BLaER1 (cell line): Measurements from ENCODE around the gene ANKLE1.
A peak's percentile ranks its signal among the peaks of the same experiment; 100 is the strongest.

Experiments used
- H3K27ac ChIP-seq: shearing (Covaris generic); formaldehyde crosslinking; 2 replicates; pipeline ENCODE4 v1.8.1; 2022
- H3K27me3 ChIP-seq: shearing (Covaris generic); formaldehyde crosslinking; 2 replicates; pipeline ENCODE4 v1.8.1; 2022
- H3K36me3 ChIP-seq: shearing (Covaris generic); formaldehyde crosslinking; 2 replicates; pipeline ENCODE4 v1.8.1; 2022
- H3K4me1 ChIP-seq: shearing (Covaris generic); formaldehyde crosslinking; 2 replicates; pipeline ENCODE4 v1.8.1; 2022
- H3K4me2 ChIP-seq: shearing (Covaris generic); formaldehyde crosslinking; 2 replicates; pipeline ENCODE4 v1.8.1; 2022
- H3K4me3 ChIP-seq: shearing (Covaris generic); formaldehyde crosslinking; 2 replicates; pipeline ENCODE4 v1.8.1; 2022
- H3K9ac ChIP-seq: shearing (Covaris generic); formaldehyde crosslinking; 2 replicates; pipeline ENCODE4 v1.8.1; 2022
- H3K9me3 ChIP-seq: shearing (Covaris generic); formaldehyde crosslinking; 2 replicates; pipeline ENCODE4 v1.8.1; 2022
- H4K20me1 ChIP-seq: shearing (Covaris generic); formaldehyde crosslinking; 2 replicates; pipeline ENCODE4 v1.8.1; 2022
- Cebpa-rat ChIP-seq: shearing (Covaris generic); IDR thresholded peaks from 2 replicates; pipeline ENCODE4 v1.8.1; 2022

The ANKLE1 gene

GRCh38 chr19:17325133-17325532 lies 43.4 kb downstream of the ANKLE1 start:
- H3K36me3 ChIP-seq: peaks cover 38% of the 10 kb centered on the region
- no peak overlapping the region for H3K27ac ChIP-seq
- TF ChIP-seq Cebpa-rat: no peak
- H3K4me2 ChIP-seq: no peak overlapping the region
- H3K9ac ChIP-seq: no peak overlapping the region
- H4K20me1 ChIP-seq: peaks cover 39% of the 10 kb centered on the region
- H3K4me1 ChIP-seq: peaks cover 69% of the 10 kb centered on the region
- no peak overlapping the region for H3K4me3 ChIP-seq
- no peaks in the 10 kb centered on the region for H3K9me3 ChIP-seq
- H3K27me3 ChIP-seq: peaks cover 23% of the 10 kb centered on the region

GRCh38 chr19:17325881-17326594 lies 44.3 kb downstream of the ANKLE1 start:
- Histone ChIP-seq H3K4me1 (peaks cover 69% of the 10 kb centered on the region), H3K27me3 (peaks cover 31% of the 10 kb centered on the region), H4K20me1 (peaks cover 43% of the 10 kb centered on the region), H3K9me3 (no peaks in the 10 kb centered on the region), H3K9ac (no peak overlapping the region), H3K36me3 (peaks cover 38% of the 10 kb centered on the region), H3K4me2 (no peak overlapping the region), H3K4me3 (no peak overlapping the region), H3K27ac (no peak overlapping the region)
- TF ChIP-seq Cebpa-rat: no peak

GRCh38 chr19:17326595-17326966 lies 44.9 kb downstream of the ANKLE1 start:
- peaks cover 36% of the 10 kb centered on the region for H3K36me3 ChIP-seq
- no peak overlapping the region for H3K4me3 ChIP-seq
- H3K4me1 ChIP-seq: peaks cover 66% of the 10 kb centered on the region
- TF ChIP-seq Cebpa-rat: no peak
- H4K20me1 ChIP-seq: peaks cover 39% of the 10 kb centered on the region
- no peaks in the 10 kb centered on the region for H3K9me3 ChIP-seq
- no peak overlapping the region for H3K27ac ChIP-seq
- peaks cover 31% of the 10 kb centered on the region for H3K27me3 ChIP-seq
- no peak overlapping the region for H3K4me2 ChIP-seq
- no peak overlapping the region for H3K9ac ChIP-seq

GRCh38 chr19:17327068-17327653 lies 45.5 kb downstream of the ANKLE1 start:
- Histone ChIP-seq H3K27me3 (peaks cover 31% of the 10 kb centered on the region), H3K4me1 (peaks cover 60% of the 10 kb centered on the region), H3K4me3 (no peak overlapping the region), H3K9ac (no peak overlapping the region), H3K9me3 (no peaks in the 10 kb centered on the region), H3K36me3 (peaks cover 30% of the 10 kb centered on the region), H3K27ac (no peak overlapping the region), H3K4me2 (no peak overlapping the region), H4K20me1 (peaks cover 33% of the 10 kb centered on the region)
- no peak for TF ChIP-seq Cebpa-rat

- Histone ChIP-seq H3K4me2 (peak overlapping the region; percentile 95), H3K27ac (0 out of 2 replicates have a peak overlapping the region, but pooled peaks have one; percentile 55), H3K4me1 (peaks cover 55% of the 10 kb centered on the region), H3K36me3 (peaks cover 32% of the 10 kb centered on the region), H4K20me1 (peaks cover 26% of the 10 kb centered on the region), H3K27me3 (peaks cover 27% of the 10 kb centered on the region), H3K9me3 (peaks cover 3% of the 10 kb centered on the region; the same call in 1 of the 2 replicates), H3K9ac (peak overlapping the region; percentile 64; the same call in 1 of the 2 replicates), H3K4me3 (peak overlapping the region; percentile 61)
- TF ChIP-seq Cebpa-rat: no peak
These were observed 46.2 kb downstream of the ANKLE1 start for GRCh38 chr19:17327654-17328516.

- Histone ChIP-seq H3K9ac (peak overlapping the region; percentile 70), H3K36me3 (peaks cover 36% of the 10 kb centered on the region), H3K27me3 (peaks cover 23% of the 10 kb centered on the region), H3K4me1 (peaks cover 54% of the 10 kb centered on the region), H3K27ac (peak overlapping the region; percentile 55), H3K4me2 (peak overlapping the region; percentile 95), H4K20me1 (peaks cover 25% of the 10 kb centered on the region), H3K4me3 (peak overlapping the region; percentile 61), H3K9me3 (peaks cover 4% of the 10 kb centered on the region; the same call in 1 of the 2 replicates)
- no peak for TF ChIP-seq Cebpa-rat
These were observed 47.0 kb downstream of the ANKLE1 start for GRCh38 chr19:17328517-17329365.

GRCh38 chr19:17329366-17330261 lies 47.9 kb downstream of the ANKLE1 start:
- Histone ChIP-seq H3K9me3 (peaks cover 4% of the 10 kb centered on the region; the same call in 1 of the 2 replicates), H4K20me1 (peaks cover 22% of the 10 kb centered on the region), H3K4me3 (peak overlapping the region; percentile 60), H3K36me3 (peaks cover 32% of the 10 kb centered on the region), H3K4me1 (peaks cover 50% of the 10 kb centered on the region), H3K27ac (peak overlapping the region; percentile 46; the same call in 1 of the 2 replicates), H3K27me3 (peaks cover 23% of the 10 kb centered on the region), H3K9ac (peak overlapping the region; percentile 70; the same call in 1 of the 2 replicates), H3K4me2 (peak overlapping the region; percentile 95)
- TF ChIP-seq Cebpa-rat: no peak

- H3K4me2 ChIP-seq: peak overlapping the region; percentile 95
- peaks cover 4% of the 10 kb centered on the region; the same call in 1 of the 2 replicates for H3K9me3 ChIP-seq
- no peak overlapping the region for H3K9ac ChIP-seq
- peaks cover 23% of the 10 kb centered on the region for H3K27me3 ChIP-seq
- H4K20me1 ChIP-seq: peaks cover 15% of the 10 kb centered on the region
- H3K4me3 ChIP-seq: no peak overlapping the region
- peaks cover 56% of the 10 kb centered on the region for H3K4me1 ChIP-seq
- TF ChIP-seq Cebpa-rat: no peak
- H3K36me3 ChIP-seq: peaks cover 26% of the 10 kb centered on the region
- no peak overlapping the region for H3K27ac ChIP-seq
These were observed 48.8 kb downstream of the ANKLE1 start for GRCh38 chr19:17330262-17331044.
